Measurements from ENCODE around the gene BHLHE40. TPM values are rescaled to one million over a fixed set of nuclear protein-coding genes. Genes with fewer than 3 reads are reported as not detected.

BHLHE40 gene
- total RNA-seq, 1 experiment from 2014 or later, result 3.5 TPM

DNA sequence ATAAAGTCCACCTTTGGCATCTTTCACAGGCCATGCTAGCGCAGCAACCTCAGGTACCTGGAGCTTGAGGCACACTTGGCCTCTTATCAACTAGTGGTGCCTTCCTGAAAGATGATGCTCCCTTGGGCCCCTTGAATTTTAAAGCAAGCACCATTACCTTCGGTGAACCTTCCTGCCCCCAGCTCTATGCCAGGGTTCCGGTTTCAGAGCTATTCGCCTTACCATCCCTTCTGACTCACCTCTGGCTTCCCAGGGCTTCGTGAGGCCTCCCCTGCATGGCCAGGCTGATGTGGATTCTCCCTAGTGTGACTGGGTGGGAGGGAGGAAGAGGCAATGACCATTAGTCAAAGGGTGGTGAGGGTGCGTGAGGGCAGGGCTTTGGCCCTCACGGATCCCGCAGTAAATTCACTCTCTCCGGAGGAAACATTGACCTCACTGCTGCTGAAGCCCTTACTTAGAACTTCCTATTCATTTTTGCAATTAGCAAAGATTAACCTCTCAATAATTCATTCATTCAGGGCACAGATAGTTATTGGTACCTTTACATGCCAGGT lies 16.3 kb downstream of the BHLHE40 start:
- no peak for TF ChIP-seq EZH2 (IDR thresholded peaks at IDR 0.05; ENCODE audit: borderline replicate concordance, low read depth, low read length, poor library complexity, severe bottlenecking)
- TF ChIP-seq, protein P1, sequence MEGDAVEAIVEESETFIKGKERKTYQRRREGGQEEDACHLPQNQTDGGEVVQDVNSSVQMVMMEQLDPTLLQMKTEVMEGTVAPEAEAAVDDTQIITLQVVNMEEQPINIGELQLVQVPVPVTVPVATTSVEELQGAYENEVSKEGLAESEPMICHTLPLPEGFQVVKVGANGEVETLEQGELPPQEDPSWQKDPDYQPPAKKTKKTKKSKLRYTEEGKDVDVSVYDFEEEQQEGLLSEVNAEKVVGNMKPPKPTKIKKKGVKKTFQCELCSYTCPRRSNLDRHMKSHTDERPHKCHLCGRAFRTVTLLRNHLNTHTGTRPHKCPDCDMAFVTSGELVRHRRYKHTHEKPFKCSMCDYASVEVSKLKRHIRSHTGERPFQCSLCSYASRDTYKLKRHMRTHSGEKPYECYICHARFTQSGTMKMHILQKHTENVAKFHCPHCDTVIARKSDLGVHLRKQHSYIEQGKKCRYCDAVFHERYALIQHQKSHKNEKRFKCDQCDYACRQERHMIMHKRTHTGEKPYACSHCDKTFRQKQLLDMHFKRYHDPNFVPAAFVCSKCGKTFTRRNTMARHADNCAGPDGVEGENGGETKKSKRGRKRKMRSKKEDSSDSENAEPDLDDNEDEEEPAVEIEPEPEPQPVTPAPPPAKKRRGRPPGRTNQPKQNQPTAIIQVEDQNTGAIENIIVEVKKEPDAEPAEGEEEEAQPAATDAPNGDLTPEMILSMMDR (conservative IDR thresholded peaks at IDR 0.05; ENCODE audit: low read depth, low read length), result no peak
- no peaks in the 10 kb centered on the region for H3K27me3 ChIP-seq (replicated peaks; ENCODE audit: insufficient read depth, low read depth, low read length, poor library complexity)
- no peak for DNase-seq (ENCODE audit: low spot score)
- POLR2A ChIA-PET (ENCODE audit: low non-redundant PET), result no interaction called here
- intact Hi-C loops (cut with micrococcal nuclease; ENCODE audit: unreplicated experiment), result no loop called here
- no peaks in the 10 kb centered on the region for H3K4me1 ChIP-seq (ENCODE audit: insufficient read depth, low read length, poor library complexity, severe bottlenecking)
- H3K27ac ChIP-seq (ENCODE audit: low read depth, low read length, poor library complexity, severe bottlenecking), result no peak overlapping the region
- no TSS peak for BruUV-seq (replicated peaks)
- CTCF ChIA-PET, result no interaction called here
- no peaks in the 10 kb centered on the region for H3K9me3 ChIP-seq (ENCODE audit: low read depth, low read length, poor library complexity, severe bottlenecking)
- H3K36me3 ChIP-seq (ENCODE audit: insufficient read depth, low read length, poor library complexity, severe bottlenecking), result no peaks in the 10 kb centered on the region
- no peak overlapping the region for H3K4me3 ChIP-seq (ENCODE audit: low read depth, low read length, poor library complexity, severe bottlenecking)

DNA sequence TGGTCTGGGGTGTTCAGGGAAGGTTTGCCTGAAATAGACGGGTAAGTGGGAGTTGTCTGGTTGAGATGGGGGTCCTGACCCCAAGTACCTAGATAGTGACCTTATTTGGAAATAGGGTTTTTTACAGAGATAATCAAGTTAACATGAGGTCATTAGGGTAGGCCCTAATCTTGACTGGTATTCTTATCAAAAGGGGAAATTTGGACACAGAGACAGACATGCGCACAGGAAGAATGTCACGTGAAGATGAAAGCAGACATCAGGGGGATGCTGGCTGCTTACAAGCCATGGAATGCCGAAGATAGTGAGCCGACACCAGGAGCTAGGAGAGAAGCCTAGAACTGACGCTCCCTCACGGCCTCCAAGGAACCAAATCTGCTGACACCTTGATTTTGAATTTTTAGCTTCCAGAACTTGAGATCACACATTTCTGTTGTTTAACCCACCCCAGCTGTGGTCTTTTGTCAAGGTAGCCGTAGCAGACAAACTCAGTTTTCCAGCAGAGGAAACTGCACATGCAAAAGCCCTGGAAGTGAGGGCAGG lies 17.1 kb downstream of the BHLHE40 start:
- intact Hi-C loops (cut with micrococcal nuclease; ENCODE audit: unreplicated experiment), result no loop called here
- Histone ChIP-seq H3K4me1 (ENCODE audit: insufficient read depth, low read length, poor library complexity, severe bottlenecking) (no peaks in the 10 kb centered on the region), H3K27ac (ENCODE audit: low read depth, low read length, poor library complexity, severe bottlenecking) (no peak overlapping the region), H3K36me3 (ENCODE audit: insufficient read depth, low read length, poor library complexity, severe bottlenecking) (no peaks in the 10 kb centered on the region), H3K4me3 (ENCODE audit: low read depth, low read length, poor library complexity, severe bottlenecking) (no peak overlapping the region), H3K9me3 (ENCODE audit: low read depth, low read length, poor library complexity, severe bottlenecking) (no peaks in the 10 kb centered on the region), H3K27me3 (replicated peaks; ENCODE audit: insufficient read depth, low read depth, low read length, poor library complexity) (no peaks in the 10 kb centered on the region)
- no TSS peak for BruUV-seq (replicated peaks)
- no peak for DNase-seq (ENCODE audit: low spot score)
- ChIA-PET POLR2A (ENCODE audit: low non-redundant PET) (no interaction called here), CTCF (no interaction called here)
- no peak for TF ChIP-seq EZH2 (IDR thresholded peaks at IDR 0.05; ENCODE audit: borderline replicate concordance, low read depth, low read length, poor library complexity, severe bottlenecking)
- TF ChIP-seq, protein P1 (conservative IDR thresholded peaks at IDR 0.05; ENCODE audit: low read depth, low read length), result no peak

DNA sequence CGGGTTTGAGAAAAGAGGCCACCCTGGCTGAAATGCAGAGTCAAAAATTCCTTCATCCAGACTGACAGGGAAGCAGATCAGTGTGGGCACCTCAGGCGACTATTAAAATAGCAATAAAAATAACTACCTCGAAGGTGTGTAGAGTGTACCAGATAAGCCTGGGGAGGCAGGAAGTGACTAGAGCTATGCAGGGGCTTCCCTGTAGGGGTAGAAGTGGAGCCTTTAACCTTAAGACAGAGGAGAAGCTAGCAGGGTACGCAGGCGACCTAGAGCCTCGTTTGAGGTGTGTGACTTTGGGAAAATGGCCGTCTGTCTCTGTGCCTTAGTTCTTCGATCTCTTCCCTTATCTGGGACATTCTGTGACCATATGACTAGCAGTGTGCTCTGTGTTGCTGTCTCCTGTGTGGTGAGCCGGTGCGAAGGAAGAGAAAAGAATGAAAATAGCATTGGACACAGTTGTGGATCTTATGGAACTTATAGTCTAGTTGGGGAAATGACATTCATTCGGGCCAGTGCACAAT lies 17.6 kb downstream of the BHLHE40 start:
- Histone ChIP-seq H3K9me3 (ENCODE audit: low read depth, low read length, poor library complexity, severe bottlenecking) (no peaks in the 10 kb centered on the region), H3K36me3 (ENCODE audit: insufficient read depth, low read length, poor library complexity, severe bottlenecking) (no peaks in the 10 kb centered on the region), H3K27ac (ENCODE audit: low read depth, low read length, poor library complexity, severe bottlenecking) (no peak overlapping the region), H3K4me3 (ENCODE audit: low read depth, low read length, poor library complexity, severe bottlenecking) (no peak overlapping the region), H3K4me1 (ENCODE audit: insufficient read depth, low read length, poor library complexity, severe bottlenecking) (no peaks in the 10 kb centered on the region), H3K27me3 (replicated peaks; ENCODE audit: insufficient read depth, low read depth, low read length, poor library complexity) (no peaks in the 10 kb centered on the region)
- TF ChIP-seq, protein P1 (conservative IDR thresholded peaks at IDR 0.05; ENCODE audit: low read depth, low read length), result no peak
- TF ChIP-seq EZH2 (IDR thresholded peaks at IDR 0.05; ENCODE audit: borderline replicate concordance, low read depth, low read length, poor library complexity, severe bottlenecking), result no peak
- DNase-seq (ENCODE audit: low spot score), result no peak
- ChIA-PET POLR2A (ENCODE audit: low non-redundant PET) (no interaction called here), CTCF (no interaction called here)
- BruUV-seq (replicated peaks), result no TSS peak
- intact Hi-C loops (cut with micrococcal nuclease; ENCODE audit: unreplicated experiment), result no loop called here
